ENCODE results near the gene EXTL1.
"Not testable (repeated sequence)": the region's sequence is repeated elsewhere in the genome, so short reads cannot be mapped to it uniquely, and the experiment has no call there.

Gene EXTL1, protein sequence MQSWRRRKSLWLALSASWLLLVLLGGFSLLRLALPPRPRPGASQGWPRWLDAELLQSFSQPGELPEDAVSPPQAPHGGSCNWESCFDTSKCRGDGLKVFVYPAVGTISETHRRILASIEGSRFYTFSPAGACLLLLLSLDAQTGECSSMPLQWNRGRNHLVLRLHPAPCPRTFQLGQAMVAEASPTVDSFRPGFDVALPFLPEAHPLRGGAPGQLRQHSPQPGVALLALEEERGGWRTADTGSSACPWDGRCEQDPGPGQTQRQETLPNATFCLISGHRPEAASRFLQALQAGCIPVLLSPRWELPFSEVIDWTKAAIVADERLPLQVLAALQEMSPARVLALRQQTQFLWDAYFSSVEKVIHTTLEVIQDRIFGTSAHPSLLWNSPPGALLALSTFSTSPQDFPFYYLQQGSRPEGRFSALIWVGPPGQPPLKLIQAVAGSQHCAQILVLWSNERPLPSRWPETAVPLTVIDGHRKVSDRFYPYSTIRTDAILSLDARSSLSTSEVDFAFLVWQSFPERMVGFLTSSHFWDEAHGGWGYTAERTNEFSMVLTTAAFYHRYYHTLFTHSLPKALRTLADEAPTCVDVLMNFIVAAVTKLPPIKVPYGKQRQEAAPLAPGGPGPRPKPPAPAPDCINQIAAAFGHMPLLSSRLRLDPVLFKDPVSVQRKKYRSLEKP

DNA sequence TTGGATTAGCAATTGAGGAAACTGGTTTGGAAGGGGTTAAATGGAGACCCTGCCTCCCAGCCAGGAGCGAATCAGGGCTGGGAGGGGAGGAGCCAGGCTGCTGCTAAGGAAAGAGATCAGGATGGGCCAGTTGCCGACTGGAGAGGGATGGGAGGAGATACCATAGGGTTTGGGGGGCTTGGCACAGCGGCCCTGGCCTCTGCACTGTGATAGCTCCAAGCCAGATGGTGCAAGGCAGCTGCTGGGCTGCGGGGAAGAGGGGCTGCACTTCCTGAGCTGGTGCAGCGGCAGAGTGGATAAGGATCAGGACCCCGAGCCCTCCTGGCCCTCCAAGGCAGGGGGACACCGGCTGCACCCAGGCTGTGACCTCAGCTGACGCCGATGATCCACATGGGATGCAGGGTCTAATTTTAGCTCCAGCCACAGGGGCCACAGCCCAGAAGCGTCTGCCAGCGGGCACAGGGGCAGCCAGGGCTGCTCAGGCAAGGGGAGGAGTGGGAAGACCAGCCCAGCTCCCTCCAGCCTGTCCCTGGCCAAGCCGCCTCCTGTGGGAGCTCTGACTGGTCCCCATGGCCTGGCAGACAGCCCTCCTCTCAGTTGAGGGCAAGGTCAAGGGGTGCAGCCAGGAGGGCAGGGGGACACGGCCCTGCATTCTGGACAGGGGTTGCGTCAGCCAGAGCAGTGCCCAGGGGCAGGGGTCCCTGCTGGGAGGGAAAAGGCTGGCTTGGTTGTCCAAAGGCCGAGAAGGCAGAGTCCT is at the start of gene EXTL1:
TSS of gene EXTL1 (plus strand) at position 129 of the 757 bp plus-strand sequence. CDS start 872 bp downstream, outside the sequence.
- no peak for DNase-seq

DNA sequence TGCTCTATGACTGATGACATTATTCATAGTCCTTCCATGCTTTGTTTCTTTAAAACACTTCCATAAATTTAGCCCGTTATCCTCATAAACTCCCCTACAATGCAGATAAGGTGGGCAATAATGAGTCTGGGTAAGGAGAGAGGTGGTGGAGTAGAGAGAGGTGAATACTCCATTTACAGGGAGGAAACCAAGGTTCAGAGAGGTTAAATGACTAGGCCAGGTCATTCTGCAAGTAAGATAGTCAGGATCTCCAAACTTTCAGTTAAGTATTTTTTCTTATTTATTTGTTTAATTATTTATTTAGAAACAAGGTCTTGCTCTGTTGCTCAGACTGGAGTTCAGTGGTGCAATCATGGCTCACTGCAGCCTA is 49.8 kb upstream of the EXTL1 start:
- no peak for DNase-seq

DNA sequence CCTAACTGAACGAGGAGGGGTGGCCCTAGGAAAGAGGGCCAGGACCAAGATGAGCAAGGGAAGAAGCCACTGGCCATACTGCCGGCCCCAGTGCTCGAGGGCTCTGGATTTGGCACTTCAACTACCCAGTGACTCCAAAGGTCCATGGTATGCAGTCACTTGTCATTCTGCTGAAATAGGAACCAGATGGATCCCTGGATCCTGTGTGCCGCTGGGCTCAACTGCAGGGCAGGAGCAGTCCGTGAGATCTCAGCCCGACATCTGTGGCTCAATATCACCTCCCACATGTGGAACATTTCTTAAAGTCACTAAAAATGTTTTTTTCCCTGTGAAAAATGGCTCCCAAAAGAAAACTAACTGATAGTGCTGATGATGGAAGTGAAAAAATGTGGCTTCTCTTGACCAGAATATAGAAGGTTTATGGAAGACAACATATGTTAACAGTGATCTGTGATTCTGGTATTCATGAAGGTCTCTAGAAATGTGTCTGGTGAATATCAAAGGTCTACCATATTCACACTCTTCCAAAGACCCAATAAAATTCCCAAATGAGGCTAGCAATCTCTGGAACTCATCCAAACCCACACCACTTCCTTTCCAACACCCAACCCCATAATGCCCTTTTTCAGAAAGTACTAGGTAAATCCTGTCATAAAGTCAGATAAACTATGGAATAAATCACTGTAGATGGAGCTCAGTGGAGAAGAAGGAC is 47.8 kb upstream of the EXTL1 start:
- DNase-seq = no peak

DNA sequence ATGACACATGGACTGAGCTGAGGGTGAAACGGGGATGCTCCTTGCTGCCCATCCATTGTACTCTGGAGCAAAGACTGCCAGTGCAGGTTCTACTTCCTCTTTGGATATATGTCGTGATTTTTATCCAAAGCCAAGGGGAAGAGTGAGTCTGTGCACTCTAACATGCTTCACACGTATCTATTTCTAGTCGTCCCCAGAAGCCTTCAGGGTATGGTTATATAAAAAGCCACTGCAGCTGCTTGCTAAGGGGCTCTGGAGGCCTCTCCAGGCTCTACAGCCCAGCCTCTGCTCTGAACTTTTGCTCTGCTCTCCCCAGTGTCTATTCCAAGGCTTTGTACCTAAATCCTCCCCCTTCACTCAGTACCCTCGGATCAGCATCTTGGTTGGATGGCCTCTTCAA is 43.8 kb upstream of the EXTL1 start:
- no peak for DNase-seq

DNA sequence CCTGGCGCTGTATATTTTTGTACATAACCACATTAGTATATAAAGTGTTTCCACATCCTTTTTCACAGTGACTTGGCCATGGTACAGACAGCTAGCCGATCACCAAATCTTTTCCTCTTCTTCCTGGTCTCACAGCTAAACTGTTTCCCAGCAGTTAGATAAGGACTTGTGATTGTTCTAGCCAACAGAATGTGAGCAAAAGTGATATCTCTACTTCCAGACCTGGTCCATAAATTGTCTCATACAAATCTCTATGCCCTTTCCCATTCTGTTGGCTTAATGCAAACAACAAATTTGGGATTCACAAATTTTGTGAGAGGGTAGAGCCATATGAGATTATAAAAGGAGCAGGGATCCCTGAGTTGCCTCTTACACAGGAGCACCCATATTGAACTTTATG is 43.2 kb upstream of the EXTL1 start:
- DNase-seq = no peak

DNA sequence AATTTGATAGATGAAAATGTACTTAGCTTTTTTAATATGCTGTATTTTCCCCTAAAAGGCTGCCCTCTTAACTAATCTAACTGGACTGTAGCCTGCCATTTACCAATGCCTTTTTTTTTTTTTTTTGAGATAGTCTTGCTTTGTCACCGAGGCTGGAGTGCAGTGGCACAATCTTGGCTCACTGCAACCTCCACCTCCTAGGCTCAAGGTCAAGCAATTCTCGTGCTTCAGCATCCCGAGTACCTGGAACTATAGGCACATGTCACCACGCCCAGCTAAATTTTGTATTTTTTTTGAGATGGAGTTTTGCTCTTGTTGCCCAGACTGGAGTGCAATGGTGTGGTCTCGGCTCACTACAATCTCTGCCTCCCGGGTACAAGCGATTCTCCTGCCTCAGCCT is 42.4 kb upstream of the EXTL1 start:
- no peak for DNase-seq

DNA sequence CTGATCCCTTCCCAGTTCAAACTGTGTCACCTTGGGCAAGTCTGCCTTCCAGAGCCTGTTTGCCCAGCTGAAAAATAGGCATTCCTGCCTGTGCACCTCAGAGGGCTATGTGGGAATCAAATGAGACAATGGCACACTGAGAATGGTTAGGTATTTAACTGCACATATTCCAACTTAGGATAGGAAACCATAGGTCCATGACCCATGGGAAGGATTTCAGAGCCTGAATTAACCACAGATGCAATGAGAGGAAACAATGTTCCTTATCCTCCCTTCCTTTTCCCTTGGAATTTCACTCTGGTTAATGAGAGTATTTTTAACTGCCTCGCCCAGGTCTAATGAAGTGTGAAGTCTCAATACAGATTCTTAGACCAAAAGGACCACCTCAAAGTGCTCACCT is 36.4 kb upstream of the EXTL1 start:
- no peak for DNase-seq

DNA sequence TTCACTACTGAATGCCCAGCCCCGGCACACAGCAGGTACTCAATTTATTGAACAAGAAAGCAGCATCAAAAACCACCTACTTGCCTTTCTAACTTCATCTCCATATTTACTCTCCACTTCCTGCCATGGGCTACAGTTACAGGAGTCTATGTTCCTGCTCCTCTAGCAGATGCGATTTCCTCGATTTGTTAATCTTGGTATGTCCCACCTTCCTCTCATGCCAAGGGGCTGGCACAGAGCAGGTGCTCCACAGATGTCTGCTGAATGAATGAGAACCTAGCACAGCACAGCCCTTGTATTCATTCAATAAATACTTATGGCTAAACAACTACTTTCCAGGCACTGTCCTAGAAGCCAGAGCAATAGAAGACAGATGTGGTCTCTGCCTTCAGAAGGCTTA is 35.9 kb upstream of the EXTL1 start:
- no peak for DNase-seq

DNA sequence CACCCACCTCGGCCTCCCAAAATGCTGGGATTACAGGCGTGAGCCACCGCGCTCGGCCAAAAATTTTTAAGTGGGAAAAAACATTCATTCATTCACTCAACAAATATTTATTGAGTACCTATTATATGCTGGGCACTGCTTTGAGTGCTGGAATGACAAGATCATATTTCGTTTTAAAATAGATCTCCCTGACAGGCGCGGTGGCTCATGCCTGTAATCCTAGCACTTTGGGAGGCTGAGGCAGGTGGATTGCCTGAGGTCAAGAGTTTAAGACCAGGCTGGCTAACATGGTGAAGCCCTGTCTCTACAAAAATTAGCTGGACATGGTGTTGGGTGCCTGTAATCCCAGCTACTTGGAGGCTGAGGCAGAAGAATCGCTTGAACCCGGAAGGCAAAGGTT is 34.8 kb upstream of the EXTL1 start:
- DNase-seq = not testable (repeated sequence)

DNA sequence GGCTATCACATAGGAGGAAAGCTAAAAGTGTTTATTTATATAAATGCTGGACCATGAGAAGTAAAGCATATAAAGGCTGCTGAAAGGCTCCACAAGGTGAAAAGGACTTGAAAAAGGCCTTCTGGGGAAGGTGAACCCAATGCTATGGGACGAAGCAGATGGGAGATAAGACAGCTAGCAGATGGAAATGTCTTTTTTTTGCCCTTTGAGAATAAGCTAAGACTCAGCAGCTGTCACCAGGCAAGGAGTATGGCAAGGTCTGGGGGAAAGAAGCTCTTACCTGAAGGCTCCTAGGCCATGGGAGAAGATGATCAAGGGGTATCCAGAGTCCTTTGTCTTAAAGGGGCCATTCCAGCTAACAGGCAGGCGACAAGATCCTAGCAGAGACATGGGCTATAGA is 33.6 kb upstream of the EXTL1 start:
- no peak for DNase-seq

DNA sequence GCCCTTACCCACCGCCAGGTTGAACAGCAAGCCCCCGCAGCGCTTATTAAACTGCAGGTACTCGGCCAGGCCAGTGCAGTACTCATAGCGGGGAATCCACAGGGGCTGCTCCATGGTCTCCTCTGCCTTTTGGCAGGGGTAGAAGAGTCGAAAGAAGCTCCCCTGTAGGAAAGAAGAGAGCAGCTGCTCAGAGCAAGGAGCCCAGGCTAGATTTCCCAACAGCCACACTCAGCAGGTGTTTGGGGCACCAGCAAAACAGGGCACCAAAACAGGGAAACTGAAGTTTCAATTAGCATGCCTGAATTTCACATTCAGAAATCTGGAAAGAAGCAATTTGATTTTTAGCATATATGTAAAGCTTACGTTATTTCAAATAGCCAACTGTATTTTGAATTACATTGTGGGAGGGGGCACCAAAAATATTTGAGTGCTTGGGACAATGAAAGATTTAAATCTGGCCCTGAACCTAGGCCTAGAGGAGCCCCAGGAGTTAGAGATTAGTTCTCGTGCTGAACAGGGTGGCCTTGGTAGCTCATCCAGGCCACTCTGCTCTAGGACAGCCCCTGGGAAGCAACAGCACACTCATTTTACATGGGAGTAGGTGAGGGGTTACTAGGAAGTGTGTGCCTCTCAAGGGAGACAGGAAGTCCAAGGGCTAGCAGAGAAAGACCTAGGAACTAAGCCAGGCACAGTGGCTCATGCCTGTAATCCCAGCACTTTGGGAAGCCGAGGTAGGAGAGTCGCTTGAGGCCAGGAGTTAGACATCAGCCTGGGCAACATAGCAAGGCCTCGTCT is 31.9 kb upstream of the EXTL1 start:
- no peak for DNase-seq

DNA sequence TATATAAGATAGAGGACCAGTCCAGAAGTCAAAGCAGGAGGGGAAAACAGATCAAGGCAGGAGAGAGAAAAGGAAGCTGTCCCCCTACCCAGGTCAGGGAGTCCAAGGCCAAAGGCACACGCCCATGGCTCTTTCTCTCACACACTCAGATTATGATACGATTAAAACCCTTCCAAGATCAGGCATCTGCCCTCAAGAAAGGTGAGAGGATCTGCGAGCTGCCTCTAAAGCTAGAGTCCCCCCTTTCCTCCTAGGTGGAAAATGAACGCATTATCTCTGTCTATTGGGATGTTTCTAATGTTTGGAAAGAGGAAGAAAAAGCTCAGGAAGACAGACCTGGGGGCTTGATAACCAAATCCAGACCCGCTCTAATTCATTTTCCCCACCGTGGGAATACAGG is 31.3 kb upstream of the EXTL1 start:
- no peak for DNase-seq

DNA sequence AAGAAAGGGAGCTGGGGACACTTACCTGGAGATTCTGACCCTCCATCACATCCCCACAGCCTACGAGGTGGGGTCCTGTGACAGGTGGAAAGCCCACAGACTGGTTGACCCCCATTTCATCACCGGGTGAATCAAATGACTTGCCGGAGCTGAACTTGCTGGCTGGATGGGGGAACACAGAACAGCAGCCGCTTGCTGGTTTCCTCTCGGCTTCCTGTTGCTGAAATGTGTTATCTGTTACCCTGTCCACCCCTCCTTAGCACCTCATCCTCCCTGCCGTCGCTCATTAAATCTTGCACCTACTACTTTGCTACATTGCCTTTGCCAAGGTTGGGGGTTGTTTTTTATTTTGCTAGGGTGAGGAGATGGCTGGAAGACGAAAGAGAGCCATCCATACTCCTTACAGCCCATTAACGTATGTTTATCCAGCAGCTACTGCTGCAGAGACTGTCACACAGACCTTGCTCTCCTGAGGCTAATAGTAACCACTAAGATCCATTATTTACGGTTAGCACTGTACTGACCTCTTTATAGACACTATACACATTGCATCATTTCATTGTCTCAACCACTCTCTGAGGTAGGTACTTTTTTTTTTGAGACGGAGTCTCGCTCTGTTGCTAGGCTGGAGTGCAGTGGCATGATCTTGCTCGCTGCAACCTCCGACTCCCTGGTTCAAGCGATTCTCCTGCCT is 30.7 kb upstream of the EXTL1 start:
- DNase-seq = peak; percentile 58 to 63

DNA sequence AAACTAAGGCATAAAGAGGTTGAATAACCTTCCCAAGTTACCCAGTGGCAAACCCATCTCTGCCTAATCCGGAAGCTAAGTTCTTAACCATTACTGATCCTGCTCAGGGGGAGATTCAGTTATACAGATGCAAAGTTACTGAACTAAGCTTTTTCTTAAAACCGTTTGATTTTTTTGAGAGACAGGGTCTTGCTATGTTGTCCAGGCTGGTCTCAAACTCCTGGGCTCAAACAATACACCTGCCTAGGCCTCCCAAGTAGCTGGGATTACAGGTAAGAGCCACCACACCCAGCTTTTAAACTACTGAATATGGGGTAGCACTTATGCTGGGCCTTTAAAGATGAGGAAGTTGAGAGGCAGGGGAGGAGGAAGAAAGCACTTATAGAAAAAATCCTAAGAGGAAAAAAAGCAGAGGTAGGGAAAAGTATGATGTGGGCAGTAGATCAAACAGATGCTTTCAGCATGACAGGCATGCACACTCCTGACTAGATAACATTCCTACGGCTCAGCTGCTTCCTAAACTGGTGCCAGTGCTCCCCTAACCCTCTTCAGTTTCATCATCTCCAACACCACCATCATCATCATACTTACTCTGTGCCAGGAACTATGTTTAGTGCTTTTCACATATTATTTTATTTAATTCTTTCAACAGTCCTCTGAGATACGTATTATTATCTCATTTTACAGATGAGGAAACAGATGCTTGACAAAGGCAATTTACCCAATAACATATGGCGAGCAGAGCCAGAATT is 29.5 kb upstream of the EXTL1 start:
- DNase-seq = no peak

DNA sequence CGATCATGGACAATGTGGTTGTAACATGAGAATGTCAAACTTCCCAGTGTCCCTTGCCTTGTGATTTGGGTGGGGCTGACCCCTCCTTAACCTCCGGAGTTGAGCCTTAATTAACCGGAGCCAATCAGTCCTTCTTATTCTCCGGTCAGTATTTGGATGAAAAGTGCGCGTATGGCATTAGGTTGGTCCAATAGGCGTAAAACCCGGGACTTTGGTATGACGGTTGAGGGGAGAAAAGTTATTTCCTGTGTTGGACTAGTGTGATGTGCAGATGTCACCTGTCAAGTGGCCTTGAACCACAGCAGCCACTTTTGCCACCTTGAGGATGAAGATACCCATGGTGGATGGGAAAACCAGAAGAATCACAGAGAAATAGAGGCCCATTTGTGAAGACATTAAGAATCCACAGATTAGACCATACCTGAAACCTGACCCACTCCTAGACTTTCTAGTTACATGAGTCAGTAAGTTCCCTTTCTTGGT is 28.8 kb upstream of the EXTL1 start:
- DNase-seq = no peak

DNA sequence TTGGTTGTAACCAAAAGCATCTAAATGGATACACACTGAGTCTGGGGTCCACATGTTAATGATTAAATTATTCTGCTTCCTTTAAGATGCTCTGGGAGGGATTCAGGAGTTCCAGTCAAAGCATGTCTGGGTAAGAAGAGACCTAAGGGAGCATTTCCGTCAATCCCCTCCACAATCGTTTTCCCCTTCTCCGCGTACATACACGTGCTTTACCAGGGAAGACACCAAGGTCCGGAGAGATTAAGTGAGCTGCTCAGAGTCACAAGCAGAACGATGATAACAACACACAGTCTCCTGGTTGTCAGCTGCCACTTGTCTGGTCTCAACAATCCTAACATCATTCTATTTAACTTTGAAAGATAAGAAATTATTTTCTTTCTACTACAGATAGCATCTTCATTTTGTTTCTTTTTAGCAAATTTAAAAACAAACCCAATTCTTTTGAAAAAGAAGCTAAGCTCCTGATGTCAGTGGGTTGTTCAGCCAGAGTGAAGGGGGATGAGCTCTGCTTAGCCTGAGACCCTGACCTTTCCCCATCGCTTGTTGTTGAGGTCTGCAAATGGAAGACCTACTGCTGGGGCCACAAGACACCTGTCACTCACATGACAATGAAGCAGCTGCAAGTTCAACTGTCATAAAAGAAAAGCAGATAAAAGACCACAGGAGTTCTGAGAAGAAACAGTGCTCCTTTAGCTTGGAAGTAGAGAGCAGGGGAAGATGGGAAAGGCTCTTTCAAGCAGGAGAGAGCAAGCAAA is 28.2 kb upstream of the EXTL1 start:
- DNase-seq = no peak

DNA sequence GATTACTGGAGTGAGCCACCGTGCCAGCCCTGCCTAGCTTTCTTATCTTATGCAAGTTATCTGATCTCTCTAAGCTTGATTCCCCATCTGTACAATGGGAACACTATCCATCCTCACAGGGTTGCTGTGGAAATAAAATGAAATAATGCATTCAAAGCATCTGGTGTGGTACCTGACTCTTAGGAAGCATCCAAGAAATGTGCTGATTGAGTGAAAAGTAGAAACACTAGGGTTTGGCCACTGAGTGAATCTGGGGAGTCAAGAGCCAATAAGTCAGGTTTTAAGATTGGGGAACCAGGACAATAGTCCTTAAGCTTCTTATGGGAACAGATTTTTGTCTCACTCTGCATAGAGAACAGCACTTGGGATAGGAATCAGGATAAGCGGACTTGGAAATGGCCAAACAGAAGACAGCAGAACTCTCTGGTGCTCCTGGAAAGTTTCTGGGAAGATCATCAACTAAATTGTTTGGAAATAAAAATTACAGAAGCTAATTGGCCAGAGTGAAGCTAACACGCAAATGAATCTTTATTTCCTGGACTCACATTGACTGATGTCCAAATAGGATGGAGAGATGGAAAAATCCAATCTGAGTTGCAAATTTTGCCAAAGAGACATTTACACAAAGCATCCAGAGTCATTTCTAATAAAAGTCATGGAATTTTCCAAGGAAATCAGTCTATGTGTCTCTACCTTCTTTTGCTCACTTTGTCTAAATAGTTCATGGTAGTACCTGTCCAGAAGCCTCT is 27.0 kb upstream of the EXTL1 start:
- DNase-seq = no peak

DNA sequence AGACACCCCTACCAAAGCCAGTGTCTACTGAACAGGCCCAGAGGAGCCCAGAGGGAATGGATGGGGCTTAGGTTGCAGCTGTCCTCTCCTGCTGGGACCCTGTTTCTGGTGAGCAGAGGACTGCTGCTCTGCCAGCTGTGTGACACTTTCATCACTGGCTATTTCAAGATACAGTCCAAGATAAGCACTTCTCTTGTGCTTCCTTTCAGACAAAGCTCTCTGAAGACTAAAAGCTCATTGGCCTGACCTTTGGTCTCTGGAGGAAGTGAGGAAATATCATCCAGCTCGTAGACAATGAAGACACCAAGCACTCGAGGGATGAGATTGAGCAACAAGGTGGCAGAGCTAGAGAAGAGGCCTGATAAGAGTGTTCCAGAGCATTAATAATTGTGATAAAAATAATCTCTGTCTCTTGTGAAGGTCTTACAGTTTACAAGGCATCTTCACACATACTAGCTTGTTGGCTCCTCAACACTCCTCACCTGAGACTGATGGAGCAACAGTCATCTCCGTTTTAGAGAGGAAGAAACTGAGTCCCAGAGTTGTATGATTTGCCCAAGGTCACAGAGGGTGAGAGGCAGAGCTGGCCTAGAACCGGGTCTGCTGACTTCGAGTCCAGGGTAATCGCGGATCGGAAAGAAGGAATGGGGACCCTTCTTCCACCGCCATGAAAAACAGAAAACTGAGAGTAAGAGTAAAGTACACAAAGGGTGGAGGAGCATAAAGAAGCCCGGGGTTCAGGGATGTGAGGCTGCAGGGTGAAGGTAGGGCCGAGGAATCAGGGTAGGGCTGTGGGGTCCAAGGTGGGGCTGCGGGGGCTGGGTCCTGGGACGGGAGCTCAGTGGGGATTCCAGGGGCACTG is 24.4 kb upstream of the EXTL1 start:
- DNase-seq = peak; percentile 38 to 40

Data from CD4-positive, alpha-beta T cell treated with Interleukin-4 for 1 hour (primary cell).